HG02943 (cell line): ENCODE data around the gene SYT2.
A peak's percentile ranks its signal among the peaks of the same experiment; 100 is the strongest.
"Not testable (repeated sequence)": the region's sequence is repeated elsewhere in the genome, so short reads cannot be mapped to it uniquely, and the experiment has no call there.

Experiments used
- ATAC-seq: cut with Tn5 transposase; IDR thresholded peaks from one replicate; pipeline ENCODE4 v1.9.1; 2021; ENCODE audit warnings: mild to moderate bottlenecking, low read depth, moderate library complexity; ENCODE audit not compliant: unreplicated experiment

The SYT2 gene

GRCh38 chr1:202553560-202554038, 156.7 kb downstream of the SYT2 start:
- no peak for ATAC-seq

- not testable (repeated sequence) for ATAC-seq
These were observed 157.2 kb downstream of the SYT2 start for GRCh38 chr1:202553078-202553477.

GRCh38 chr1:202552615-202553014, 157.6 kb downstream of the SYT2 start:
- ATAC-seq = not testable (repeated sequence)

- no peak for ATAC-seq
These were observed 158.6 kb downstream of the SYT2 start for GRCh38 chr1:202551683-202552082.

- ATAC-seq = not testable (repeated sequence)
These were observed 160.2 kb downstream of the SYT2 start for GRCh38 chr1:202550088-202550487.

- peak; percentile 59 for ATAC-seq
These were observed 163.0 kb downstream of the SYT2 start for GRCh38 chr1:202547215-202547614.

- peak; percentile 82 for ATAC-seq
These were observed 163.5 kb downstream of the SYT2 start for GRCh38 chr1:202546796-202547195.

GRCh38 chr1:202546377-202546776, 163.9 kb downstream of the SYT2 start:
- ATAC-seq = peak; percentile 38

GRCh38 chr1:202545647-202546303, 164.5 kb downstream of the SYT2 start:
- ATAC-seq = not testable (repeated sequence)

GRCh38 chr1:202544766-202545449, 165.3 kb downstream of the SYT2 start:
- not testable (repeated sequence) for ATAC-seq

- ATAC-seq = not testable (repeated sequence)
These were observed 166.7 kb downstream of the SYT2 start for GRCh38 chr1:202543537-202543936.

GRCh38 chr1:202542415-202542814, 167.8 kb downstream of the SYT2 start:
- ATAC-seq = not testable (repeated sequence)

- ATAC-seq = not testable (repeated sequence)
These were observed 169.4 kb downstream of the SYT2 start for GRCh38 chr1:202540858-202541257.
